Stimulated activated CD8-positive, alpha-beta memory T cell treated with anti-CD3 and anti-CD28 coated beads, Interleukin-15, amount 100 ng/mL, for 48 hours (primary cell): Measurements from ENCODE around the gene TNIK.

Source experiments
- DNase-seq, 2 donors: peaks; one replicate each; pipeline ENCODE4 v3.0.0-alpha.2; 2020; ENCODE audit warnings: low read depth in 2 of 2

Gene TNIK

GRCh38 chr3:171044835-171045793 is 415.1 kb downstream of the TNIK start:
- DNase-seq = no peak

DNA sequence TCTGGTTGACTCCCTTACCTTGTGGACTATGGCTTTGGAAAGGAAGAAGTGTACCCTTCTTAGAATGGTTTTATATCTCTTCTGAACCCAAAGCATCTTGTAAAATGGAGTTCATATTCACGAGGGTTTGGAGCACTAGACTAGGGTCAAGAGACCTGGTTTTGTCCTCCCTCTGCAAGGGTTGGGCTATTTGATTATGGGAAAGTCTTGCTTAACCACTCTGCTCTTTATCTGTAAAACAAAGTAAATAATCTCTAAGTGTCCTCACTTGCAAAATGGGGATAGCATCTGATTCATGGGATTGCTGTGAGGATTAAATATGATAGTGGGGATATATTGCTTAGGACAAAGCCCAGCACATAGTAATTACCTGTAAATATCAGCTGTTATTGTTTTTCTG is 415.8 kb downstream of the TNIK start:
- no peak for DNase-seq

DNA sequence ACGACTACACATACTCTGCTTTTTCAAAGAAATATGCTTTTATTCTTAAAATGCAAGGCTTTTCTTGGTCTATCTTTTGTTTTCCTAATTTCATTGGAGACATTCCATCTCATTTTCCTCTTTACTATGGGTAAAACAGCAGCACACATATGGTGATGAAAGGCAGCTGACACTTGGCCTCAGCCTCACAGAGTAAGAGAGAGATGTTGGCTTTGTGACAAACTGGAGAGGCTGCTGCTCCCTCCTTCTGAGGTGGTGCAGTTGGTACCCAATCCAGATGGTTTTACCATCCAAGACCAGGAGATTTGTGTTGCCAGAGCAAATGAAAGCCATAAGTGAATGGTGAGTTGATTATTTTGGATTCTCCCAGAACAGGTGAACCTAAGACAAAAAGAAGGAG is 420.5 kb downstream of the TNIK start:
- no peak for DNase-seq

GRCh38 chr3:171038342-171038741 is 421.9 kb downstream of the TNIK start:
- DNase-seq = no peak

DNA sequence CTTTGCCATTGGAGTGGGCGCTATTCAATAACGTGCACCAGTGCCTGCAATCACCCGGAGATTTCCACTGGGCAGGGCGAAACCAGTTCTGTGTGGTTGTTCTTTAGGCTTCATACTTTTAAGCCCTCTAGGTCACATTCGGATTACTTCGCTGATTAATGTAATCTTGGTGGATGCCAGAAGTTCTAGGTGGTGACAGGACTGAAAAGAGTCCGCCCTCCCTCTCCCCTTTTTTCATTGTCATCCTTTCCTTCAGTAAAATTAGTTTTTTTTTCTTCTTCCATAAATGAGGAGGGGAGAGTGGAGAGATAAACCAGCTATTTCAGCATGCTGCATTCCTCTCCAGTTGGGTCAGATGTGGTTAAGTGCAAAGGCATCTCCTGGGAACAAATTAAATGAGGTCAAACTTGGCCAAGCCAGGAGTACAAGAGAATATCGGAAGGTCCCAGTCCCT is 431.4 kb downstream of the TNIK start:
- DNase-seq = no peak

DNA sequence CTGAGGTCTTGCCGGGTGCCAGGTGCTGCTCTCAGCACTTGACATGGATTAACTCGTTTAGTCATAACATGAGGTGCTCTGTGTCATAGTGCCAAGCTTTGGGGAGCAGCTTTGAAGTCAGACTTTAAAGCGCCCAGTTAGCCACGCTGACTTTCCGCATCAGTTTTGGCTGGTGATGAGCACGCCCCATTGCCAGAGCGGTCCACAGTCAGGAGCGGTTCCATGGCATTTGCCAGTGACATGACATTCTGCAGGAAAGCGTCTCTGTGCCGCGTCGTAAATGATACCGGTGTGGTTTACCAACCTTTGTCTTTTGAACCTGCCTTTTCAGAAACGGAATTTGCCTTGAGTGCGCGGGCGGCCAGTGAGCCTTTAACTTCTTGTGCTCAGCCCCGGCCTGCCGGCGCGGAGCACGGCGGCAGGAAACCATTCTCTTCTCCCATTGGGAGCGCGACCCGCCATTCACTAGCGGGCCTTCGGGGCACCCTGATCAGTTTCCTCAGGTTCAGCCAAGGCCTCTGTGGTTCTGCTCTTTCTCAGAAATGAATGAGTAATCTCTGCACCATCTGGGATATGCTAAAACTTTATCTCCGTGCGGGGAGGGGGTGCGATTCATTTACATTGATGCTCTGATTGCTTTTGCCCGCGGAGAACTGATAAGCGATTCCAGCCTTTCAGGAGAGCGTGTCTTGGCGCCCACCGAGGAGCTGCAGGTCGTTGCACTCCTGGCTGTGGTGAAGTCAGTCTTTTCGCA is 432.0 kb downstream of the TNIK start:
- DNase-seq = peak; percentile 44 to 63

DNA sequence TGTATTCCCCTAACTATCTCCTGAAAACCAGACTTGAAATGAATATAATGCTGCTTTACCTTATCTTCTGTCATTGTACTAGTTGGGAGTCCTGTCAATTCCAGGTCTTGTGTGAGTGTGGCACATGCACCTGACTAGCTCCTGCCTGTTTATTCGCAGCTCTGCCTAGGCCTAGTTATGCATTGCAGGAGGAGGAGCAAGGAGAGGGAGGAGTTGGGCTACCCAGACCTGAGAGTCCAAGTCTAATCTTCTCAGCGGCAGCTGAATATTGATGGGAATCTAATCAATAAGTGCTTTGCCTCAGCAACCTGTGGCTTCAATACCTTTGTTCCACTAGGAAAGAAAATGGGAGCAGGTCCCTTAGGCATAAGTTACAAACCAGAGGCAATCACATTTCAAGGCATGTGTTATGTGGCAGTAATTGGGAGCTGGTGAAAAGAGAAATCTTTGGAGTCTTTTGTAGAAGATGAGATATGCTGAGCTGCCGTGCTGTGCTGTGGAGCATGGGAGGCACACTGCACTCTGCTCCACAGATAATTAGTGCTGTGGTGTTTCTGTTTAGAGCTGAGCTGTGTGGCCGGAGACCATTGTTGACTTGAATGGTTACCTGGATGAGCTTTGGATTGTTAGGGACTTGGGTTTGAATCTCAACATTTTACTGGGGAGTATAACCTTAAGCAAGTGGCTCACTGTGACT is 433.5 kb downstream of the TNIK start, which contains the start of gene SLC2A2:
Gene SLC2A2 (minus strand): TSS at position 124 of the 697 bp plus-strand sequence. CDS start 50 bp downstream, at position 74.
- no peak for DNase-seq

GRCh38 chr3:171023566-171023965 is 436.6 kb downstream of the TNIK start:
- no peak for DNase-seq

DNA sequence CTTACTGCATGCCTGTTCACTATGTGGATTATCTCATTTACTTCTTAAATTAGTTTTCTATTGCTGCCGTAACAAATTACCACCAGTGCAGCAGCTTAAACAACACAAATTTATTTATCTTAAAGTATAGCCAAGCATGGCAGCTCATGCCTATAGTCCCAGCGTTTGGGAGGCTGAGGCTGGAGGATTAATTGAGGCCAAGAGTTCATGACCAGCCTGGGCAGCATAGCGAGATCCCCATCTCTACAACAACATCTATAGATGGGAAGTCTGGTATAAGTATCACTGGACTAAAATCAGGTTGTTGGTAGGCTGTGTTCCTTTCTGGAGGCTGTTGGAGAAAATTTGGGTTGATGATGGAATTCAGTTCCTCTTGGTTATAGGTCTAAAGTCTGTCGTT is 438.8 kb downstream of the TNIK start:
- no peak for DNase-seq

GRCh38 chr3:171018156-171018935 is 441.9 kb downstream of the TNIK start:
- DNase-seq = no peak

DNA sequence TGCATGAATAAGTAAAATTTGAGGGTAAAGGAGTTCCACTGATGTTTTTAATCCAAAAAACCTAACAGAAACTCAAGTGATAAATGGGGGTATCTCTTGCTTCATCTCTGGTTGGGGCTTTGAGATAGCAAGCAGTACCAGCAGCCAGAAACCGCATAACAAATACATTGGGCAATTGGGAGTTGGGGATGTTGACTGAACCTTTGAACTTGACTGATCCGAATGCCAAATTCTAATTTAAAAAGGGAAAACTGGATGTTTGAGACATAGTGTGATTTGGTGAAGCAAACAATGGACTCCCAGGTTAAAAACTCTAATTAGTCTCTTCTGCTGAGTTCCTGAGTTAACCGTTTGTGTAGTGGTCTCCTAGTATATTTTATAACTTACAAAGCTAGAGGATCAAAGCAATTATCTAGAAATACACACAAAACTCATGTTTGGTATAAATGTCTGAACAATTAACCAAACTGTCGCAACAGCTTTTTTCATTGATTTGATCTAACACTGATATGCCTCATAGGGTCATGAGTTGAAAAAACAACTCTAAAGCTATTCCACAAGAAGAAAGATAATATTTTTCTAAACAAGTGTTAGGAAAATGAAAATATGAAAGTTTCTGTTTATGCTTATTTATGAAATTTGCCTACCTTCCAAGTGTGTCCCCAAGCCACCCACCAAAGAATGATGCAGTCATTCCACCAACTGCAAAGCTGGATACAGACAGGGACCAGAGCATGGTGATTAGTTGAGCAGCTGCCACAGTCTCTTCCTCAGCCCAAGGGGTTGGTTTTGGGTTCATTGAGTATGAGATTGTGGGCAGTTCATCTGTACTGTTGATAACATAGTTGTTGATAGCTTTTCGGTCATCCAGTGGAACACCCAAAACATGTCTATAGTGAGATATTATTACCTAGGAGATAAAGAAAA is 446.1 kb downstream of the TNIK start:
- no peak for DNase-seq

- DNase-seq = no peak
Observed at GRCh38 chr3:171011873-171012336, 448.3 kb downstream of the TNIK start.
